Sigmoid colon (tissue), 4 donors: Measurements from ENCODE around the gene UBE2R2.
A peak's percentile ranks its signal among the peaks of the same experiment; 100 is the strongest.

Source experiments
- CTCF ChIP-seq, 4 experiments: fragments of 450-650 bp in 3 of 4; fragments of 200-600 bp in 1 of 4; IDR thresholded peaks; one replicate each; pipeline ENCODE4 v1.5.1; 2016 to 2019; ENCODE audit warnings: antibody characterized with exemption in 4 of 4, mild to moderate bottlenecking in 3 of 4, moderate library complexity in 2 of 4
- EP300 ChIP-seq, 4 donors: sonication (generic); formaldehyde crosslinking; IDR thresholded peaks; one replicate each; pipeline ENCODE4 v1.6.1; 2017; ENCODE audit warnings: antibody characterized with exemption in 4 of 4
- POLR2A ChIP-seq, 2 donors: fragments of 450-650 bp; IDR thresholded peaks; one replicate each; pipeline ENCODE4 v1.6.1; 2016; ENCODE audit warnings: antibody characterized with exemption in 2 of 2, mild to moderate bottlenecking in 2 of 2, moderate library complexity in 2 of 2
- POLR2AphosphoS5 ChIP-seq, 4 donors: sonication (generic); formaldehyde crosslinking; IDR thresholded peaks; one replicate each; pipeline ENCODE4 v1.6.1; 2017; ENCODE audit warnings: antibody characterized with exemption in 4 of 4

GRCh38 chr9:33813712-33814641 lies 3.0 kb upstream of the UBE2R2 start:
- peak; percentile 6 to 72 (median 56) for TF ChIP-seq CTCF (IDR thresholded peaks at IDR 0.05)
- TF ChIP-seq POLR2A (IDR thresholded peaks at IDR 0.05), result no peak
- TF ChIP-seq EP300 (IDR thresholded peaks at IDR 0.05), result peak in 1 of 4 donors; percentile 38
- peak in 3 of 4 donors; percentile 34 to 63 (median 49) for TF ChIP-seq POLR2AphosphoS5 (IDR thresholded peaks at IDR 0.05)
